GM12892 (cell line): Measurements from ENCODE around the gene GOLGA8K. TPM values are rescaled to one million over a fixed set of nuclear protein-coding genes. Genes with fewer than 3 reads are reported as not detected.
"Not testable (repeated sequence)": the region's sequence is repeated elsewhere in the genome, so short reads cannot be mapped to it uniquely, and the experiment has no call there.

Experiments used
- DNase-seq: peaks from one replicate; pipeline ENCODE4 v3.0.0; 2011; ENCODE audit not compliant: insufficient read length
- FAIRE-seq: peaks from 2 replicates; lab custom pipeline; 2011; peaks lifted over from hg19 to GRCh38; lab: Jason Lieb, UNC
- polyA plus RNA-seq: library from polyadenylated mRNA; unstranded; fragments of >200 nt; gene quantifications from one replicate; pipeline ENCODE4 v1.2.1, GENCODE V29; 2012; ENCODE audit warnings: missing spikeins, inconsistent platforms; ENCODE audit not compliant: missing spikeins

Gene GOLGA8K
- polyA plus RNA-seq: not detected

- FAIRE-seq, DNase-seq: not testable (repeated sequence)
Observed at GRCh38 chr15:32403192-32403591, at the start of gene GOLGA8K. TSS of gene GOLGA8K (minus strand) at chr15:32403292. CDS start at chr15:32403194, 98 bp downstream.

GRCh38 chr15:32440445-32440977 lies 37.4 kb upstream of the GOLGA8K start:
- not testable (repeated sequence) for DNase-seq, FAIRE-seq

- not testable (repeated sequence) for FAIRE-seq
Observed at GRCh38 chr15:32434102-32434963, 31.2 kb upstream of the GOLGA8K start.

GRCh38 chr15:32427635-32428034 lies 24.5 kb upstream of the GOLGA8K start:
- not testable (repeated sequence) for DNase-seq, FAIRE-seq

More at GRCh38 chr15:32434102-32434963, 31.2 kb upstream of the GOLGA8K start:
- DNase-seq: not testable (repeated sequence)

- DNase-seq, FAIRE-seq: not testable (repeated sequence)
Observed at GRCh38 chr15:32426511-32426910, 23.4 kb upstream of the GOLGA8K start.

GRCh38 chr15:32407903-32408302 lies 4.8 kb upstream of the GOLGA8K start:
- not testable (repeated sequence) for FAIRE-seq, DNase-seq

- DNase-seq, FAIRE-seq: not testable (repeated sequence)
Observed at GRCh38 chr15:32396522-32396921, 6.6 kb downstream of the GOLGA8K start.

- not testable (repeated sequence) for DNase-seq, FAIRE-seq
Observed at GRCh38 chr15:32394745-32395144, 8.3 kb downstream of the GOLGA8K start.

GRCh38 chr15:32388050-32388648 lies 14.9 kb downstream of the GOLGA8K start:
- not testable (repeated sequence) for FAIRE-seq

GRCh38 chr15:32385823-32386495 lies 17.1 kb downstream of the GOLGA8K start:
- DNase-seq, FAIRE-seq: not testable (repeated sequence)

More at GRCh38 chr15:32388050-32388648, 14.9 kb downstream of the GOLGA8K start:
- DNase-seq: not testable (repeated sequence)

GRCh38 chr15:32374185-32374584 lies 28.9 kb downstream of the GOLGA8K start:
- DNase-seq, FAIRE-seq: not testable (repeated sequence)

GRCh38 chr15:32373707-32374106 lies 29.4 kb downstream of the GOLGA8K start:
- FAIRE-seq, DNase-seq: not testable (repeated sequence)

GRCh38 chr15:32372075-32372474 lies 31.0 kb downstream of the GOLGA8K start:
- DNase-seq, FAIRE-seq: not testable (repeated sequence)

- not testable (repeated sequence) for DNase-seq, FAIRE-seq
Observed at GRCh38 chr15:32370526-32370925, 32.6 kb downstream of the GOLGA8K start.

GRCh38 chr15:32370064-32370463 lies 33.0 kb downstream of the GOLGA8K start:
- not testable (repeated sequence) for DNase-seq, FAIRE-seq

- DNase-seq, FAIRE-seq: not testable (repeated sequence)
Observed at GRCh38 chr15:32366492-32366891, 36.6 kb downstream of the GOLGA8K start.

GRCh38 chr15:32365955-32366354 lies 37.1 kb downstream of the GOLGA8K start:
- DNase-seq, FAIRE-seq: not testable (repeated sequence)

- DNase-seq: not testable (repeated sequence)
- peak; percentile 93 for FAIRE-seq
Observed at GRCh38 chr15:32364944-32365343, 38.1 kb downstream of the GOLGA8K start.

- DNase-seq, FAIRE-seq: not testable (repeated sequence)
Observed at GRCh38 chr15:32363449-32363848, 39.6 kb downstream of the GOLGA8K start.
